Measurements from ENCODE around the gene TRMT6.

DNA sequence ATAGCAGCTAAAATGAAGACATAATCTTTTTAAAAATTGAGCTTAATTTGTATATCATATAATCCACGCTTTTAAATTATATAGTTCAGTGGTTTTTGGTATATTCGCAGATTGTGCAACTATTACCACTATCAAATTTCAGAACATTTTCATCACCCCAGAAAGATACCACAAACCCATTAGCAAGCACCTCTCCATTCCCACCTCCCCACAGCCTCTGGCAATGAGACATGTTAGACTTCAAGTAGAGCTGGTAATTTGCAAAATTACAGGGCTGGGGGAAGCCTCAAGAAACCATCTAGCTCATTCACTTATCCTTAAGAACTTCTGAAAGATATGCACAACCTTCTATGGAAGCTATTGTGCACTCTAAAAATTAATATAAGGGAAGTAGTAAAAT is 37.2 kb downstream of the TRMT6 start:
- no peak for TF ChIP-seq EP300 (IDR thresholded peaks at IDR 0.05; ENCODE audit: borderline replicate concordance)
- TF ChIP-seq ZBTB7A (IDR thresholded peaks at IDR 0.05; ENCODE audit: low read depth) = no peak
- no peak for TF ChIP-seq TAF1 (IDR thresholded peaks at IDR 0.05; ENCODE audit: low read depth)
- TF ChIP-seq, protein P1, sequence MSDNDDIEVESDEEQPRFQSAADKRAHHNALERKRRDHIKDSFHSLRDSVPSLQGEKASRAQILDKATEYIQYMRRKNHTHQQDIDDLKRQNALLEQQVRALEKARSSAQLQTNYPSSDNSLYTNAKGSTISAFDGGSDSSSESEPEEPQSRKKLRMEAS (IDR thresholded peaks at IDR 0.05) = no peak
- TF ChIP-seq, protein P2, sequence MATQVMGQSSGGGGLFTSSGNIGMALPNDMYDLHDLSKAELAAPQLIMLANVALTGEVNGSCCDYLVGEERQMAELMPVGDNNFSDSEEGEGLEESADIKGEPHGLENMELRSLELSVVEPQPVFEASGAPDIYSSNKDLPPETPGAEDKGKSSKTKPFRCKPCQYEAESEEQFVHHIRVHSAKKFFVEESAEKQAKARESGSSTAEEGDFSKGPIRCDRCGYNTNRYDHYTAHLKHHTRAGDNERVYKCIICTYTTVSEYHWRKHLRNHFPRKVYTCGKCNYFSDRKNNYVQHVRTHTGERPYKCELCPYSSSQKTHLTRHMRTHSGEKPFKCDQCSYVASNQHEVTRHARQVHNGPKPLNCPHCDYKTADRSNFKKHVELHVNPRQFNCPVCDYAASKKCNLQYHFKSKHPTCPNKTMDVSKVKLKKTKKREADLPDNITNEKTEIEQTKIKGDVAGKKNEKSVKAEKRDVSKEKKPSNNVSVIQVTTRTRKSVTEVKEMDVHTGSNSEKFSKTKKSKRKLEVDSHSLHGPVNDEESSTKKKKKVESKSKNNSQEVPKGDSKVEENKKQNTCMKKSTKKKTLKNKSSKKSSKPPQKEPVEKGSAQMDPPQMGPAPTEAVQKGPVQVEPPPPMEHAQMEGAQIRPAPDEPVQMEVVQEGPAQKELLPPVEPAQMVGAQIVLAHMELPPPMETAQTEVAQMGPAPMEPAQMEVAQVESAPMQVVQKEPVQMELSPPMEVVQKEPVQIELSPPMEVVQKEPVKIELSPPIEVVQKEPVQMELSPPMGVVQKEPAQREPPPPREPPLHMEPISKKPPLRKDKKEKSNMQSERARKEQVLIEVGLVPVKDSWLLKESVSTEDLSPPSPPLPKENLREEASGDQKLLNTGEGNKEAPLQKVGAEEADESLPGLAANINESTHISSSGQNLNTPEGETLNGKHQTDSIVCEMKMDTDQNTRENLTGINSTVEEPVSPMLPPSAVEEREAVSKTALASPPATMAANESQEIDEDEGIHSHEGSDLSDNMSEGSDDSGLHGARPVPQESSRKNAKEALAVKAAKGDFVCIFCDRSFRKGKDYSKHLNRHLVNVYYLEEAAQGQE (IDR thresholded peaks at IDR 0.05; ENCODE audit: low read depth) = no peak
- no peak for TF ChIP-seq RAD21 (IDR thresholded peaks at IDR 0.05; ENCODE audit: low read depth)
- TF ChIP-seq NFIC (IDR thresholded peaks at IDR 0.05) = no peak
- no peak for TF ChIP-seq CREB1 (IDR thresholded peaks at IDR 0.05; ENCODE audit: low read depth)
- no peak for TF ChIP-seq FOXM1 (IDR thresholded peaks at IDR 0.05; ENCODE audit: borderline replicate concordance, low read depth)
- TF ChIP-seq EGR1 (IDR thresholded peaks at IDR 0.05) = no peak
- TF ChIP-seq TEAD4 (IDR thresholded peaks at IDR 0.05) = no peak
- no peak for TF ChIP-seq CEBPB (IDR thresholded peaks at IDR 0.05)
- no peak for TF ChIP-seq YY1 (IDR thresholded peaks at IDR 0.05; ENCODE audit: low read depth)
- TF ChIP-seq, protein P3, sequence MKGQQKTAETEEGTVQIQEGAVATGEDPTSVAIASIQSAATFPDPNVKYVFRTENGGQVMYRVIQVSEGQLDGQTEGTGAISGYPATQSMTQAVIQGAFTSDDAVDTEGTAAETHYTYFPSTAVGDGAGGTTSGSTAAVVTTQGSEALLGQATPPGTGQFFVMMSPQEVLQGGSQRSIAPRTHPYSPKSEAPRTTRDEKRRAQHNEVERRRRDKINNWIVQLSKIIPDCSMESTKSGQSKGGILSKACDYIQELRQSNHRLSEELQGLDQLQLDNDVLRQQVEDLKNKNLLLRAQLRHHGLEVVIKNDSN (IDR thresholded peaks at IDR 0.05) = no peak
